NCI-H2227 (cell line): ENCODE results near the gene KIF22.
"Not testable (repeated sequence)": the region's sequence is repeated elsewhere in the genome, so short reads cannot be mapped to it uniquely, and the experiment has no call there.

Experiments
- DNase-seq: peaks from one replicate; lab custom pipeline; 2025; ENCODE audit not compliant: unreplicated experiment; lab: John Stamatoyannopoulos, UW

KIF22 gene

DNA sequence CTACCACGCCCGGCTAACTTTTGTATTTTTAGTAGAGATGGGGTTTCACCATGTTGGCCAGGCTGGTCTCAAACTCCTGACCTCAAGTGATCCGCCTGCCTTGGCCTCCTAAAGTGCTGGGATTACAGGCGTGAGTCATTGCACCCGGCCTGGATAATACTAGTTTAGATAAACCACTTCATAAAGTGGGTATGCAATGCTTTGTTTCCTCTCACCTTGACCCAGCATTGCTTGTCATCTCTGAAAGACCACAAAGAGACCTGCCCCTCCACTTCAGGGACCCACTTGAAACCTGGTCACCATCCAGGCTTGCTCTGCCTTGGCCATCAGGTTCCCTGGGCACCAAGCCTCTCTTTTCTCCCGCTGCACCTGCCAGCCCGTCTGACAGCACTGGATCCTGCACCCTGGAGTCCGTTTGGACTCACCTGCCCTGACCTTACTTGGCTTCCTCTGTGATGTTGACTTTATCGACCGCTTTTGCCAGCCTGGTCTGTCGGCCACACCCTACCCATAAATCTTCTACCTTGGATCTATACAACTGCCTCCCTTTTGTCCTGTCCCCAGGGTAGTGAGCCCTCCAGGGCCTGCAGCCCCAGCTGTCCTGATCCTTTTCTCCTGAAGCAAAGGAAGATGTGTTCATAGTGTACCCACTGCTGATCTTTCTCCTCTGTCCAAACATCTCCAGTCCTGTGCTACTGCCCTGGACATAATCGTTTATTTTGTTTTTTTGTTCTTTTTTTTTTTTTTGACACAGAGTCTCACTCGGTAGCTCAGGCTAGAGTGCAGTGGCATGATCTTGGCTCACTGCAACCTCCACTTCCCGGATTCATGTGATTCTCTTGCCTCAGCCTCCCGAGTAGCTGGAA is 25.2 kb upstream of the KIF22 start:
- no peak for DNase-seq

DNA sequence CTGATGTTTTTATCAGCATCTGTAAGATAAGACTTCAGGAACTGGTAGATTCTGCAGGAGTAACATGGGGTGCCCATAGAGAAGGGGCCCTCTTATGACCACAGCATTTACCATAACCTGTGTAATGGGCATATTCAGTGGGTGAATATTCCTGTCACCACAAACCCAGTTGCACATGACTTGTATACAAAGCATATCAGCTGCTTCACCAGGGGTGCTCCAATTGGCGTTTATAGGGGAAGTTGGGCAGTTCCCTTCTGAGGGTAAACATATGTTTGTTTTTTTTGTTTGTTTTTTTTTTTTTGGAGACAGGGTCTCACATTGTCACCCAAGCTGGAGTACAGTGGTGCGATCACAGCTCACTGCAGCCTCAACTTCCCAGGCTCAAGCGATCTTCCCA is 24.0 kb upstream of the KIF22 start:
- DNase-seq: no peak

DNA sequence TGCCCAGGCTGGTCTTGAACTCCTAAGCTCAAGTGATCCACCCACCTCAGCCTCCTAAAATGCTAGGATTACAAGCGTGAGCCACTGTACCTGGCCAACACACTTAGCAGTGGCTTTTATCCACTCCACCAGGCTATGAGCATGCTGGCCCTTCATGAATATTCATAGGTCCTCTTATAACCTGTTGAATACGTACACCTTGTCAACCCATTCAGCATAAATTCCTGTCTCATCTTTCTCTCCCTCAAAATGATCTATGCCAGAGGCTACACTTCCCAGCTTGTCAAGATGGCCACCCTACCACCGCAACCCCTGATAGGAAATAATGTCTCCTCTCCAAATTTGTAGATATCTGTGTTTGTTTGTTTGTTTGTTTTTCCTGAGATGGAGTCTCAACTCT is 23.5 kb upstream of the KIF22 start:
- no peak for DNase-seq

- no peak for DNase-seq
These were observed 21.0 kb upstream of the KIF22 start for GRCh38 chr16:29769507-29769906.

DNA sequence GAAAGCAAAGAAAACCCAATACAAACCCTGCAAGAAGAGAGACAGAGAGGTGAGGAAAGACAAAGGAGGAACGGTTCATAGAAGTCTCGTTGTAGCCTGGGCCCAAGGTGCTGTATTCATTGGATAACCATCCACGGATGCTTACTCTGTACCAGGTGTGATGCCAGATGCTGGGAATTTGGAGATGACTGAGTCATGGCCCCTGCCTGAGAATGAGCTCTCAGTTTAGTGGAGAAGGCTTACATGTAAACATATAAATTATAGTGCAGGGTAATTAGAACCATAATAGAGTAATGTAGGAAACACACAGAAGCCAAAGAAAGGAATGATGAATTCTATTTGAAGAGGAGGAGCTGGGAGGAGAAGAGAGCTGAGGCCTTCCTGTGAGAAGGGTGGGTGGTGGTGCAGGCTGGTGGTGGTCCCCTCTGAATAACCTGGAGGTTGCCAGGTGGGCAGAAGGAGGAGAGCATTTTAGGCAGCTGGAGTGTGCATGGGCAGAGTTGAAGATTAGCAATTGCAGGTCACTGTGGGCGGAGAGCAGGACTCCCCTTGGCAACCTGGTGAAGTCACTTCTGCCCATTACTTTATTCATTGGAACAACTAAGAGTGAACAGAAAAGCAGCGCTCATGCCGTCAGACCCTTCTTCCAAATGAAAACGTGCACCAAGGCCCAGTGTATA is 20.2 kb upstream of the KIF22 start:
- no peak for DNase-seq

DNA sequence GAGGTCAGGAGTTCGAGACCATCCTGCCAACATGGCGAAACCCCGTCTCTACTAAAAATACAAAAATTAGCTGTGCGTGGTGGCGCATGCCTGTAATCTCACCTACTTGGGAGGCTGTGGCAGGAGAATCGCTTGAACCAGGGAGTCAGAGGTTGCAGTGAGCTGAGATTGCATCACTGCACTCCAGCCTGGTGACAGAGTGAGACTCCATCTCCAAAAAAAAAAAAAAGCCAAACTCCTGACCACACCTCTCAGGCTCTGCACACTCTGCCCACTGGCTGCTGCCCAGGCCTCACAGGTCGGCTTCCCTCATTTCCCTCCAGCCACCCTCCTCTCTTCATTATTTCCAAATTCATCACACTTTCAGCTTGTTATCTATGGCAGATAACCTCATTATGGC is 18.2 kb upstream of the KIF22 start:
- DNase-seq: not testable (repeated sequence)

DNA sequence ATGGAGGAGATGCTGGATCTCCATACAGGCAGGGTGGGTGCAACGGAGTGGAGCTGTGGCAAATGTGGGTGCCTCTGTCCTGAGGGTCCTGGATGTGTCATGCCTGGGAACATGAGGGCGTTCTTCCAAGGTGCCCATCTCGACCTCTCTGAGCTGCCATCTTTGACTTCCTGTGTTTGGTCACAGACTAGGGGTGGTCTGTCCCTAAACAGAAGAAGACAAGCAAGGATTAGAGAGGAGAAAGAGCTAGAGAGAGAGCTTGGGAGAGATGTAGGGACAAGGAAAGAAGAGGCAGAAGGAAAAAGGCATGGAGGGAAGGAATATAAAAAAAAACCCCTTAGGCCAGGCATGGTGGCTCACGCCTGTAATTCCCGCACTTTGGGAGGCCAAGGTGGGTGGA is 15.8 kb upstream of the KIF22 start:
- DNase-seq: no peak

DNA sequence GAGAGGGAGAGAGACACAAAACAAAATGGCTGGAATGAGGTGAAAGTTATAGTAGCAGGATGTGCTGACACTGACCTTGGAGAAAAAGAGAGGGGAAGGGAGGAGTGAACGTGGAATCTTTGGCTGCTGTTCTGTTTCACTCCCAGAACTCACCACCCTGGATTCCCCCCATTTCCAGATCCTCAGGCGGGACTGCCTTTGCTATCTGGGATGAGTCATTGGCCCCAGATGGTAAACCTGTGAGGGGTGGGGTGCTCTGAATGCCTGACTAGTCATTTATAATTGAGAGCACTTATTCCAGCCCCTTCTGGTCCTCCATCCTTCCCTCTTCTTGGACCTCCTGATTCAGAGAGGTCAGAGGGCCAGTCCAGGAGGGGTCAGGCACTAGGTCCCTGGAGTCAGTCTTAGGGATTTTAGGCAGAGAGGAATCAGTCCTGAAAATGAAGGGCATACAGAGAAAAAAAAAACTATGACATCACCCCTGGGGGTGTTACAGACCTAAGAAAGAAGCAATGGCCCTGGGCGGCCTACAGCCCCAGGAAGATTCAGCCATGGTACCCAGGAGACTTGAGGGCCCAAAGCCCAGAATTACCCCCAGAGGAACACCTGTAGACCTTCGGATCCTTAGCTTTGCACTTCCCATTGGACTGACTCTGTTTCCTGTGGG is 14.7 kb upstream of the KIF22 start:
- no peak for DNase-seq

DNA sequence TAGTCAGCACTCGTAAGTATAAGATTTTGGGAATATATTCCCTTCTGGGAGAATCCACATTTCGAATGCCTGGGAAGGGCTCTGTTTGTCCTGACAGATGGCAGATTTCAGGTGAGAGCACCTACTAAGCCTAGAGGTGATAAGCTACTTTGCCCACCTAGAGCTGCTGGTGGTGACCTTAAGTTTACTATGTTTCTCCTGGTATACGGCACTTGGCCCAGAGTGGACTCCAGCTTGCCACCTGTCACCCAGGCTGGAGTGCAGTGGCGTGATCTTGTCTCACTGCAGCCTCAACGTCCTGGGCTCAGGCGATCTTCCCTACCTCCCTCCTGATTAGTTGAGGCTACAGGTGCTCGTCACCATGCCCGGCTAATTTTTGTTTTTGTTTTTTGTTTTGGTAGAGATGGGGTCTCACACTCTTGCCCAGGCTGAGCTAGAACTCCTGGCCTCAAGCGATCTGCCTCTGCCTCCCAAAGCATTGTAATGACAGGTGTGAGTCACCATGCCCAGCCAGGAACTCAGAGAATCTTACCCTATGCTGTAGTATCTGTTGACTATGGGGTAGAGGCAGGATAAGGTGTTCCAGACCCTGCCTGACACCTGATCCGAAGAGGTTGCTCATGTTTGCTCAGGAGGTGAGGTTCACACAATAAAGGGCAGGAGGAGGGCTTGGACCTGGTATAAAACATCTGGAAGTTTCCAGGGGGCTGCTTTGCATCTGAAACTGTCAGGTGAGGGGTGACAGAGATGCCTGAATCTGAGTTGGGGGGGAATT is 12.8 kb upstream of the KIF22 start, which contains the start of gene ZG16:
ZG16 (plus strand) TSS at position 681 of the 775 bp plus-strand sequence. CDS start 1,011 bp downstream, outside the sequence.
- DNase-seq: no peak

DNA sequence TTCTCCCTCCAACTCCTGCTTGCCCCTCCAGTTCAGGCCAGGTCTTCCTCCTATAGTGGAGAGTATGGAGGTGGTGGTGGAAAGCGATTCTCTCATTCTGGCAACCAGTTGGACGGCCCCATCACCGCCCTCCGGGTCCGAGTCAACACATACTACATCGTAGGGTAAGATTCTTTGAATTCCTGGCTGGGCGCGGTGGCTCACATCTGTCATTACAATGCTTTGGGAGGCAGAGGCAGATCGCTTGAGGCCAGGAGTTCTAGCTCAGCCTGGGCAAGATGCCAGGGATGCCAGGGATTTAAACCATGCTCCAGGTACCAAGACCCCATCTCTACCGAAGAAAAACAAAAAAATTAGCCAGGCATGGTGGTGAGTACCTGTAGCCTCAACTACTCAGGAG is 11.1 kb upstream of the KIF22 start:
- DNase-seq: no peak

DNA sequence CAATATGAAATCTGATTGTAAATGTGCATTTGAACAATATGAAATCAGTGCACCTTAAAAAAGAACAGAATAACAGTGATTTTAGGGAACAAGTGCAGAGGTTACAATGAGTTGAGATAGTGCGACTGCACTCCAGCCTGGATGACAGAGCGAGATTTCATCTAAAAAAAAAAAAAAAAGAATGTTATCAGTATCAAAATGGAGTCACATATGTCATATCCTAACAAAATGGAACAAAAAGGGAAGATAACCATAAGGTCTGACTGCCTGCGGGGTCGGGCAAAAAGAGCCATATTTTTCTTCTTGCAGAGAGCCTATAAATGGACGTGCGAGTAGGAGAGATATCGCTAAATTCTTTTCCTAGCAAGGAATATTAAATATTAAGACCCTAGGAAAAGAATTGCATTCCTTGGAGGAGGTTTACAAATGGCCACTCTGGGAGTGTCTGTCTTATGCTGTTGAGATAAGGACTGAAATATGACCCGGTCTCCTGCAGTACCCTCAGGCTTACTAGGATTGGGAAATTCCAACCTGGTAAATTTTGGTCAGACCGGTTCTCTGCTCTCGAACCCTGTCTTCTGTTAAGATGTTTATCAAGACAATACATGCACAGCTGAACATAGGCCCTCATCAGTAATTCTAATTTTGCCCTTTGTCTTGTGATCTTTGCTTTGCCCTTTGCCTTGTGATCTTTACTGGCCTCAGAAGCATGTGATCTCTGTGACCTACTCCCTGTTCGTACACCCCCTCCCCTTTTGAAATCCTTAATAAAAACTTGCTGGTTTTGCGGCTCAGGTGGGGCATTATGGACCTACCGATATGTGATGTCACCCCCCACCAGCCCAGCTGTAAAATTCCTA is 7.2 kb upstream of the KIF22 start:
- not testable (repeated sequence) for DNase-seq

DNA sequence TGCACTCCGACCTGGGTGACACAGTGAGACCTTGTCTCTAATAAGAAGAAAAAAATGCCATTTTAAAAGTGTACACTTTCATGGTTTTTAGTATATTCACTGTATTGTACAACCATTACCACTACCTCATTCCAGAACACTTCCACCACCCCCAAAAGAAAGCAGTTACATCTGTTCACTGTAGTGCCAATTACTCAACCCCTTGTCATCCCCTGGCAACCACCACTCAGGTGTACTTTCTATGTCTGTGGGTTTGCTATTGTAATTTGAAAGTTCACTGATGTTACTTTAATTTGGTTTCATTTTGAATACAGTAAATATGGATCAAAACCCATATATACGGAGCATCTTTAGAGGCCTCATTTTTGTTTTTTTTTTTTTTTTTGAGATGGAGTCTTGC is 6.4 kb upstream of the KIF22 start:
- no peak for DNase-seq

DNA sequence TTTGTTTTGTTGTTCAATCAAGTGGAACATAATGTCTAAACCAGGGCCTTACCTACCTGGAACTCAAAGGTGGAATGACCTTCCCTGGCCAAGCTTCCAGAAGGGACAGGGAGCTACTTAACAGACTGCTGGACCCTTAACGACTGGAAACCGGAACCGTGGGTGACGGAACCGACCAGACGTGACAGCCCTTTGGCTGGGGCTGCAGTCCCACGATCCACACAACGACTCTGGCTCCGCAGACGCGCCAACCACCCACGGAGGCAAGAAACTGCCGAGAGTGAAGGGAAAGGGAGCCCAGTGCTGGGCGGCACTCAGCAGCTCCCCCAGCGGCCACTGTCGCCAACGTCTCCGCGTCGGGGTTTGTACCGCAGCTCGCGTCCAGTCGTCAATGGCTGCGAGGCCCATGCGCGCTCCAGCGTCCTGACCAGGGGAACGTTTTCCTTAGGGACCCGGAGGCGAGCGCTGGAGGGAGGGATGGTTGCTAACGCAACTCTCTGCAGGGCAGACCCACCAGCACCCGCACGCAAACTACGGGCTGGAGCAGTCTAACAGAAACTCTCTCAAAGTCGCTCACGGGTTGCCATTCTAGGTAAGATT is 5.5 kb upstream of the KIF22 start:
- no peak for DNase-seq

DNA sequence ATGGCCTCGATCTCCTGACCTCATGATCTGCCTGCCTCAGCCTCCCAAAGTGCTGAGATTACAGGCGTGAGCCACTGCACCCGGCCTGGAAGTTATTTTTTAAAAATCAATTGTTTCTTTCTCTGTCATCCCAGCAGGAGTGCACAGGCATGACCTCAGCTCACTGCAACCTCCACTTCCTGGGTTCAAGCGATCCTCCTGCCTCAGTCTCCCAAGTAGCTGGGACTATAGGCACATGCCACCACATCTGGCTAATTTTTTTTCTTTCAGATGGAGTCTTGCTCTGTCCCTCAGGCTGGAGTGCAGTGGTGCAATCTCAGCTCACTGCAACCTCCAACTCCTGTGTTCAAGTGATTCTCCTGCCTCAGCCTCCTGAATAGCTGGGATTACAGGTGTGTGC is 3.4 kb upstream of the KIF22 start:
- DNase-seq: not testable (repeated sequence)

GRCh38 chr16:29789775-29790182 is 772 bp upstream of the KIF22 start:
- no peak for DNase-seq

DNA sequence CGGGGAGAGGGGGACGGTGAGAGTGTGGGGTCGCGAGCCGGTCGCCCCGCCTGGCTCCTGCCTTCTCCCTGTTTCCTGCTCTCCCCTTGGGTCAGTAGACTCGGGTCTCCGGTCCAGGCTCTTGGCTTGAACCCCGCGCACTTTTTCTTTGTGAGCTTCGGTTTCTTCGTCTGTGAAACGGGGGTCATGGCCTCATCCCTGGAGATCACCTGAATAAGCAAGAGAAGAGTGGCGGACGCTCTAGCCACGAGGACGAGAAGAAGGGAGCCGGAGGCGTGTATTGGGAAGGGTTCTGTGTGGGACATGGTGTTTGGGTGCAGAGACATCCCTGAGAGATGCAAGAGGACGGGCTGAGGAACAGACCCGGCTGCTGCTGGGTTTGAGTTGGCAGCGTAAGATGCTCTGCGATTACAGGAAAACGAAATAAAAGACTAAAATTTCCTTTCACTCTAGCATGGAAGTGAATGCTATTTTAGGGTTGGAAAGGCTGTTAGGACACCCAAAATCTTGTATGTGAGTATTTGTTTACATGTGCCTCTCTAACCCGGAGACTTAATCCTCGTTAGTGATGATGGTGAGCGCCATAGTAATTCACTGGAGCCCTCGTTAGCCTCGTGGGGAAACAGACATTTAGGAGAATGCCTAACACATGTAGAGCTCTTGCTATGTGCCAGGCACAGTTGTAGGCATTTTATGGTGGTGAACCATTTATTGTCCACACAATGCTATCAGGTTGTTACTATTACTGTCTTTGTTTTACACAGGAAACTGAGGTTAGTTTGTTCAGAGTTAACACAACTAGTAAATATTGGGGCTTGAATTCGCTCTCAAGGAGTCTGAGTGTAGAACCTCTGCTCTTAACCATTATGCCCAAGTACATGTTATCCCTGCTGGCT is 646 bp downstream of the KIF22 start:
- no peak for DNase-seq

- DNase-seq: no peak
These were observed 1.6 kb downstream of the KIF22 start for GRCh38 chr16:29791845-29792807.

DNA sequence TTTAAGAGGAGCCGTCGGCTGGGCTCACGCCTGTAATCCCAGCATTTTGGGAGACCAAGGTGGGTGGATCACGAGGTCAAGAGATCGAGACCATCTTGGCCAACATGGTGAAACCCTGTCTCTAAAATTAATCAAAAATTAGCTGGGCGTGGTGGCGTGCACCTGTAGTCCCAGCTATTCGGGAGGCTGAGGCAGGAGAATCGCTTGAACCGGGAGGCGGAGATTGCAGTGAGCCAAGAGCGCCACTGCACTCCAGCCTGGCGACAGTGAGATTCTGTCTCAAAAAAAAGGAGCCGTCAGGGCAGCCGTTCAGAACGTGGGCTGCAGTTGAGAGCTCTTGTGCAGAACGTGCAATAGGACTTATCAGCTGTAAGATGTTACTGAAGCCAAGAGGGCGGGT is 2.6 kb downstream of the KIF22 start:
- not testable (repeated sequence) for DNase-seq
